ENCODE data around the gene NUP54. TPM values are rescaled to one million over a fixed set of nuclear protein-coding genes. Genes with fewer than 3 reads are reported as not detected.

Gene NUP54
- 10 to 100 TPM in 3 of 5 donors, 1 to 10 TPM in 2; 9.3 to 87.6 (median 10.3) TPM for total RNA-seq
- polyA plus RNA-seq = 10 to 100 TPM; 14.2 to 21.8 (median 21.5) TPM
- long read RNA-seq, donor 1, partial matches to known transcripts = 0 of 4 reads
- long read RNA-seq, donor 1, other reads (novel, unspliced or antisense) = 0 of 4 reads
- long read RNA-seq, donor 2, partial matches to known transcripts = 0 of 2 reads
- long read RNA-seq, donor 2, other reads (novel, unspliced or antisense) = 0 of 2 reads
- long read RNA-seq, donor 3, transcript NUP54-201 (12 exons, 2,367 nt) = major isoform, 6 of 13 reads
- long read RNA-seq, donor 3, partial matches to known transcripts = 7 of 13 reads
- long read RNA-seq, donor 3, other reads (novel, unspliced or antisense) = 0 of 13 reads
- long read RNA-seq, donor 4, partial matches to known transcripts = 0 of 2 reads
- long read RNA-seq, donor 4, other reads (novel, unspliced or antisense) = 0 of 2 reads
- long read RNA-seq, donor 5, partial matches to known transcripts = 0 of 6 reads
- long read RNA-seq, donor 5, other reads (novel, unspliced or antisense) = 0 of 6 reads
- long read RNA-seq, donor 6 = 0 reads
- long read RNA-seq, donor 7, partial matches to known transcripts = 5 of 10 reads
- long read RNA-seq, donor 7, other reads (novel, unspliced or antisense) = 0 of 10 reads
- long read RNA-seq, donor 8, transcript NUP54-201 (12 exons, 2,367 nt) = major isoform, 10 of 13 reads
- long read RNA-seq, donor 8, partial matches to known transcripts = 0 of 13 reads
- long read RNA-seq, donor 8, other reads (novel, unspliced or antisense) = 0 of 13 reads
- long read RNA-seq, donor 9, partial matches to known transcripts = 5 of 8 reads
- long read RNA-seq, donor 9, other reads (novel, unspliced or antisense) = 0 of 8 reads
- long read RNA-seq, donor 10, transcript NUP54-201 (12 exons, 2,367 nt) = major isoform, 9 of 9 reads
- long read RNA-seq, donor 10, partial matches to known transcripts = 0 of 9 reads
- long read RNA-seq, donor 10, other reads (novel, unspliced or antisense) = 0 of 9 reads

- no peaks in the 10 kb centered on the region for H3K9me3 ChIP-seq
- peak; percentile 94 to 98 (median 95) for TF ChIP-seq POLR2AphosphoS5 (IDR thresholded peaks at IDR 0.05)
- TF ChIP-seq POLR2A (IDR thresholded peaks at IDR 0.05) = peak in 2 of 4 donors; percentile 53 to 60
- no peak for TF ChIP-seq EP300 (IDR thresholded peaks at IDR 0.05)
- TF ChIP-seq CTCF (IDR thresholded peaks at IDR 0.05) = peak in 1 of 7 experiments; percentile 6
- intact Hi-C loops (cut with DNase I; ENCODE audit: low total_unique reads) = no loop called here
- peak within 1 kb of the TSS; percentile 86 to 95 (median 92) for H3K27ac ChIP-seq
- WGBS, 5 donors = 0% methylated on average over 38 to 47 of the region's 47 CpGs
- peak; percentile 95 to 99 for DNase-seq
- H3K36me3 ChIP-seq = peaks cover 0 to 9% (median 8%) of the 10 kb centered on the region in 4 donors
- no peaks in the 10 kb centered on the region for H3K27me3 ChIP-seq
- peak within 1 kb of the TSS; percentile 93 to 98 (median 96) for H3K4me3 ChIP-seq
- H3K4me1 ChIP-seq = peaks cover 26 to 36% (median 31%) of the 10 kb centered on the region in 4 donors
Observed at GRCh38 chr4:76148142-76148865, at the start of gene NUP54. Gene NUP54, minus strand, starts transcription at chr4:76148397. Its CDS starts 23 bp downstream, at chr4:76148374.

GRCh38 chr4:76197031-76197743 lies 49.0 kb upstream of the NUP54 start:
- intact Hi-C loops (cut with DNase I; ENCODE audit: low total_unique reads) = no loop called here
- peaks cover 6 to 35% (median 33%) of the 10 kb centered on the region in 4 donors for H3K36me3 ChIP-seq
- TF ChIP-seq EP300 (IDR thresholded peaks at IDR 0.05) (no peak), POLR2AphosphoS5 (IDR thresholded peaks at IDR 0.05) (no peak), POLR2A (IDR thresholded peaks at IDR 0.05) (no peak), CTCF (IDR thresholded peaks at IDR 0.05) (no peak)
- no peak overlapping the region for H3K4me3 ChIP-seq
- H3K27me3 ChIP-seq = no peaks in the 10 kb centered on the region
- H3K27ac ChIP-seq = peak overlapping the region; percentile 64 to 84 (median 81)
- 64 to 76% (median 72%) methylated on average over 10 of the region's 10 CpGs for WGBS, 5 donors
- no peak for DNase-seq
- H3K4me1 ChIP-seq = peaks cover 76 to 100% (median 88%) of the 10 kb centered on the region in 4 donors
- no peaks in the 10 kb centered on the region for H3K9me3 ChIP-seq

- intact Hi-C loops (cut with DNase I; ENCODE audit: low total_unique reads) = no loop called here
- TF ChIP-seq POLR2A (IDR thresholded peaks at IDR 0.05) (no peak), EP300 (IDR thresholded peaks at IDR 0.05) (no peak), CTCF (IDR thresholded peaks at IDR 0.05) (no peak), POLR2AphosphoS5 (IDR thresholded peaks at IDR 0.05) (no peak)
- DNase-seq = no peak
- Histone ChIP-seq H3K27ac (peak overlapping the region; percentile 62 to 84 (median 81)), H3K36me3 (peaks cover 11 to 44% (median 41%) of the 10 kb centered on the region in 4 donors), H3K4me3 (no peak overlapping the region), H3K9me3 (no peaks in the 10 kb centered on the region), H3K4me1 (peaks cover 73 to 98% (median 83%) of the 10 kb centered on the region in 4 donors), H3K27me3 (no peaks in the 10 kb centered on the region)
- WGBS, 5 donors = 92 to 100% (median 95%) methylated on average over 2 of the region's 2 CpGs
Observed at GRCh38 chr4:76196376-76196775, 48.2 kb upstream of the NUP54 start.
